ENCODE measurements around the gene DOCK3.
"Not testable (repeated sequence)": the region's sequence is repeated elsewhere in the genome, so short reads cannot be mapped to it uniquely, and the experiment has no call there.

The DOCK3 gene

DNA sequence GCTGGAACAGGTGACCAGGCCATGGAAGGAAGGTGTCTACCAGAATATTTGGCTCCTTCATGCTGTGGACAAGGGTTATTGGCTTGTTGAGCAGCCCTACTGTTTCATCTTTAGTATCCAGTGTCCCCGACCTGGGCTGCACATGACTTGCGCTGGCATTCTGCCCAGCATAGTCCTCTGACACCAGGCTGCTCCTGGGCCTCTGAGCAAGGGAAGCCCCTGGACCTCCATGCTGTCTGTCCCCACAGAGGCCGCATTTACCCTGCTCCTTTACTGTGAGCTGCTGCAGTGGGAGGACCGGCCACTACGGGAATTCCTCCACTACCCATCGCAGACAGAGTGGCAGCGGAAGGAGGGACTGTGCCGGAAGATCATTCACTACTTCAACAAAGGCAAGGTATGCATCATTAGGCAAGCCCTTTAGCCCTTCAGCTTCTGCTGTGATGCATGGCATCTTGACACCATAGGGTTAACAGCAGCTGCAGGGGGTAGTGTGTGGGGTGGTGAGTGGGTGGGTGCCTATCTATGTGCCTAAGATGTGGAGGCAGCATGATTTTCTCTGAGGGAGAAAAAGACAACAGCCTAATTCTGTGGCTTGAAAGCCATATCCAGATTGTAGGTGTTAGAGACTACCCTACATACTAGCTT lies 666.4 kb downstream of the DOCK3 start:
- no peak for DNase-seq

DNA sequence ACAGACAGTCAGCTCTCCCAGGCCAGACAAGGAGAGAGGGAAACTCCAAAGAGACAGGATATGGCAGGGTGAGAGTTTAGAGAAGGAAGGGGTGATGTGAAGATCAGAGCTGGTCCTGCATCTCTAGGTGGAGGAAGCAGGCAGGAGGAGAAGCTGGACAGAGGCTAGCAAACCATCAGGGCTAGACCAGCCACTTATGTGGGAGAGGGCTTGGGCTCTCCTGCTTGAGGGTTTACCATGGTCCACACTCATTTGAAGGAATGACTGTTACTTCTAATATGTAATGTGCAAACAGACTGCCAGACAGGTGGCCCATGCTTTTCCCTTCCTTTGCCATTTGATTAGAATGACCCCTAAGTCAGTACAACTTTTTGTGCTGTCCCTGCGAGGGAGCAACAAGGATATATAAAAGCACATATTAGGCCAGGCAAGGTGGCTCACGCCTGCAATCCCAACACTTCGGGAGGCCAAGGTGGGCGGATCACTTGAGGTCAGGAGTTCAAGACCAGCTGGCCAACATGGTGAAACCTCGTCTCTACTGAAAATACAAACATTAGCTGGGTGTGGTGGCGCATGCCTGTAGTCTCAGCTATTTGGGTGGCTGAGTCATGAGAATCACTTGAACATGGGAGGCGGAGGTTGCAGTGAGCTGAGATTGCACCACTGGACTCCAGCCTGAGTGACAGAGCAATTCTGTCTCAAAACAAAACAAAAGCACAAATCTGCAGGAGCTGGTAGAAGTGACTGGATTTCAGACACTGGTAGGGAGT lies 669.4 kb downstream of the DOCK3 start:
- no peak for DNase-seq

DNA sequence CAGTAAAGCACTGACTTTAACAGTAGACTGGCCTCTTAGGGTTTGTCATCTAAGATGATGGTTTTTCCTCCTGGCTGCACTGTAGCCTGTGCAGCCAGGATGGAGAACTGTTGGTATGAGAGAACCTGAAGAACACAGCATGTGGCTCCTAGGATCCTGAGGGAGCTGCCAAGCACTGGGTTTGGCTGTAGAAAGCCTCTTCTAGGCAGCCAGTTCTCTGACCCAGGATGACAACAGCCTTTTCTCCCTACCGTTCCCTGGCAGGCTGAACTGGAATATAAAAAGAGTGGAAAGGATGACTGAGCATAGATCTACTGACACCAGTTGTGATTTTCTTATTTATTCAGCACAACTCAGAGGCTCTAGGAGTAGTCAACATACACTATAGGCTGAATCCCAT lies 676.0 kb downstream of the DOCK3 start:
- no peak for DNase-seq

DNA sequence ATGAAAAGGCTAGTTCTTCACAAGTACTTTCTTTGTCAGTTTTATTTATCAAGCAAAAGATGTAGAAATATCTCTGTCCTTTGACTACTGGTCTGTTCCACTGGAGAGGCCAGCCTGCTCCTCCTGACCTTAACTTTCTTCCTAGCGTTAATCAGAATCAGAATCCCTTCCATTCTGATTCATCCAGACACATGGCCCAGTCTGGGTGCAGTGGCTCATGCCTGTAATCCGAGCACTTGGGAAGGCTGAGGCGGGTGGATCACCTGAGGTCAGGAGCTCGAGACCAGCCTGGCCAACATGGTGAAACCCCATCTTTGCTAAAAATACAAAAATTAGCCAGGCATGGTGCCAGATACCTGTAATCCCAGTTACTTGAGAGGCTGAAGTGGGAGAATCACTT lies 678.4 kb downstream of the DOCK3 start:
- no peak for DNase-seq

DNA sequence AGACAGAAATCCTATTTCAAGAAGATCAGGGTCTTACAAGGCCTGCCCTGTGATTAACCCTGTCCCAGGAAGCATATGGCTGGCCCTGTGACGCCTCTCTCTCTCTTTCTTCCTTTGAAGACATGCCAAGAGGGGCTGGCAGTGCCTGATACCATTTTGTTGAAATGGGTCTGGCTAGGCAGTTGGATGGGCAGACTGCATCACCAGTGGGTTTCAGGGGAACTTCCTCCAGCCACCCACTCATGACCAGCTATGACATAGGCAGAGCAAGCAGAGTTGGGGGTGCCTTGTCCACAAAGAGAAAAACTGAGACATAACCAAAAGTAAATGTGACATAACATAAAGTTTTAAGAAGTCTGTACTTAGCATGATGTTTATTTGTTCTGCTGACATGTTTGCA lies 679.0 kb downstream of the DOCK3 start:
- no peak for DNase-seq

DNA sequence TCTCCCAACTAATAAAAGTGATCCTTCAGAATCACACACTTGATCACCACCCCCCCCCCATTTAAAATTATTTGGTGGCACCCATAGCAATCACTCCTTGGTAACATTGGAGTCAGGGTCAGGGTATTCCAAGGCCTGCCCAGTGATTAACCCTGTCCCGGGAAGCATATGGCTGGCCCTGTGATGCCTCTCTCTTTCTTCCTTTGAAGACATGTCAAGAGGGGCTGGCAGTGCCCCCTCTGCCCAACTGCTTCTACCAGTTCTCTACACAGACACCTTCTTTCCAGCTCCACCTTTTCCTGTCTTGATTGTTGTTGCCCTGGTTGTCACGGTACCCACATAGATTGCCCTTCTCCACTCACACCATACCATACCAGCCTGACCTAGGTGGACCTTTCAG lies 679.4 kb downstream of the DOCK3 start:
- DNase-seq: no peak

DNA sequence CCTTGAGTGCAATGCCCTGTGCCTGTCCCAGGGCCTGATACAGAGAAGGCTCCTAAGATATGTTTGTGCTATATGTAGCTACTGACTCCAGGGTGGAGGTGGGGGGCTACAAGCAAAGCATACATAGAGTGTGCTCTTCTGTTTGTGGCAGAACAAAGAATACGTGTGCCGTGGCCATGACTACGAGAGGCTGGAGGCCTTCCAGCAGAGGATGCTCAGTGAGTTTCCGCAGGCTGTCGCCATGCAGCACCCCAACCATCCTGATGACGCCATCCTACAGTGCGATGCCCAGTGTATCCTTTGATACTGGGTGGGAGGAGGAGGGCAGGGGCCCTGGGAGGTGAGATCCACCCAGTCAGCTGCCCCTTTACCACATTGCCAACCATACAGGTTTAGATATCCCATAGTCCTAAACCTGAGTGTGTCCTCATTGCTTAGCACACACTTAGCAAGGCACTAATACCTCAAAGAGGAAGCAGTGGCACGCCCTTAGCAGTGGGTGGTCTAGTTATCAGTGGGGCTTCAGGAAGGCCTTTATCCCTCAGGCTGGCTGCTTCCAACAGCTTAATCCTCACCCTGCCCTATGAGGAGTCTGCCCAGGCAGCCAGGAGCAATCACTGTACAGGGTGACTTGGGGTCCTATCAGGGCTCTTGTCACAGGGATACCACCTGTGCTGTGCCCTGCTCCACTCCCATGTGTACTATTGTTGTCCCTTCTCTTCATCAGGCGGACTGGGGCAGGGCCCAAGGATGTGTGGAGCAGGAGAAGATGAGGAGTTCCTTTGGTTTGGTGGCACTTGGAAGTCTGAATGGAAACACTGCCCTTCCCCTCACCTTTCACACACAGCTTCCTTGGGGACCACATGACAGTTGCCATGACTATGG lies 680.2 kb downstream of the DOCK3 start:
- no peak for DNase-seq

DNA sequence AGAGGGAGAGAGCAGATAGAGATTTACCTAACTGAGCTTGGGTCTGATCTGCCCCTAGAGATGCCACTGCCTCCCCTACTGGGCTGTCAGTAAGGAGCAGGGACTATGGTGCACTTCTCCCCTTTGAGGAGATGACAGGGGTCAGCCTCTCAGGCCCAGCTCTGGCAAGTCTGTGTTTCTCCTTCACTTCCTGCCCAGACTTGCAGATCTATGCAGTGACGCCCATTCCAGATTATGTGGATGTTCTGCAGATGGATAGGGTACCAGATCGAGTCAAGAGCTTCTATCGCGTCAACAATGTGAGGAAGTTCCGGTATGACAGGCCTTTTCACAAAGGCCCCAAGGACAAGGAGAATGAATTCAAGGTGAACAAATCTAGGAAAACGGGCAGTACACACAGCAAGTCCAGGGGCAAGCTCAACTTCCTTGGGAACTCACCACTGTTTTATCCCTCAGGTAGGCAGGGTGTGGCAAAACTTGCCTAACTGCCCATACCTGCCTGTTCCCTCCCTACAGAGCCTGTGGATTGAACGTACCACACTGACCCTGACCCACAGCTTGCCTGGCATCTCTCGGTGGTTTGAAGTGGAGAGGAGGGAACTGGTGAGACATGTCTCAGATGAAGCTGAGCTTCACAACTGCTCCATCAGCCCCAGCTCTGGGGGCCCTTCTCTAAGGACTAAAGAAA lies 681.3 kb downstream of the DOCK3 start:
- DNase-seq: no peak

DNA sequence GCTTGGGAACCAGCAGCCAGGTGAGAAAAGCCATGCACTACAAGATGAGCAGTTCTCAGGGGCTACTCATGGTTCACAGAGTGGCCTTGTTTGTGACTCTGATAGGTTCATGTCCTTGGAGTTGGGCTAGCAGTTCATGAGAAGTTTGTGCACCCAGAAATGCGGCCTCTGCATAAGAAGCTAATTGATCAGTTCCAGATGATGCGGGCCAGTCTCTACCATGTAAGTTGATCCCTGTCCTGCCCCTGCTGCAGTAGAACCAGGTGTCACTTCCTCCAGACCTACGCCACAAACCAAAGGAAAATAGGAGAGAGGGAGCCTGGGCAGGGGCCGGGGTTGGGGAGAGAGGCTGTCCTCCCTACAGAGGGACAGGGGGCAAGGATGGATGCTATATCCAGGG lies 683.1 kb downstream of the DOCK3 start:
- no peak for DNase-seq

DNA sequence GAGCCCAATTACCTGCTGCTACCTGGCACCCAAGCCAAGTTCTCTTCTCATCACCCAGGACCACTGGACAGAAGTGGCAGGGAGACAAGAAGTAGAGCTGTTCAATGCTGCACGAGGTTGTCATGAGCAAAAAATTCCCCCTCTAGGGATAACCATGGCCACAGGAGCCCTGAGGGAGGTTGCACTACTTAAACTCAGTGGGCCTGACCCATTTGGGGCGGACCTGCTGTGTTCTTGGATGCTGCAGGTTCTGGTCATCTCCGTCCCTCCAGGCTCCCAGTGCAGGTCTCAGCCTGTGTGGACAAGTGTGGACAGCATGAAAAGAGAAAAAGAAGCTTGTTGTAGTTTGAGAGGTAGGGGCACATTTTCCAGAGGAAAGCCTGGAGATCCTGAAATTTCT lies 684.3 kb downstream of the DOCK3 start:
- DNase-seq: no peak

DNA sequence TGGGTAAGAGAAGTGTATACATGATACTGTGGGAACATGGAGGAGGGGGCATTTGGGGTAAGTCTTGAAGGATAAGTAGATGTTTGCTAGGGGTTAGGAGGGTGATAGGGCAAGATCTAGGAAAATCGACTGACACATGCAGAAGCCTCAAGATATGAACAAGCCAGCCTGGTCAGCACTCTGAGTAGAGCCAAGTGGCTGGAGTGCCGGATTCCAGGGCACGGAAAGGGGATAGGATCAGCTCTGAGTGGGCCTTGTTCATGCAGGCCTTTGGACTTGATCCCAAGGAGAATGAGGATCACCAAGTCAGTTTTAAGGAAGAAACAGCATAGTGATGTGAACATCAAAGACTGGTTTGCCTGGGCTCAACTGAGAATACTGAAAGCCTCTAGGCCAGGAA lies 686.1 kb downstream of the DOCK3 start:
- DNase-seq: no peak

DNA sequence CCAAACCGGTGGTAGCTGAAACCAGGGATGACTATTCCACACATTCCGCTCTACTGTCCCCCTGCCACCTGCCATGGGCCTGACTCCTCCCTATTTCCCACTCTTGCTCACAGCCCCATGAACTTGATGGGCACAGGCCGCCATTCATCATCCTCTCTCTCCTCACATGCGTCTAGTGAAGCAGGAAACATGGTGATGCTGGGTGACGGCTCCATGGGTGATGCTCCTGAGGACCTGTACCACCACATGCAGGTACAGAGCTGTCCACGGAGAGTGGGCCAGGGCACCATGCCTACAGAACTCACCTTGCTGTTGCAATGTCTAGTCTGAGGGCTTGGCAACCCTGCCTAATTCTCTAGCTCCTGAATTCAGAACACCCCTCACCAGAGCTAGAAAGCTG lies 687.0 kb downstream of the DOCK3 start:
- no peak for DNase-seq

DNA sequence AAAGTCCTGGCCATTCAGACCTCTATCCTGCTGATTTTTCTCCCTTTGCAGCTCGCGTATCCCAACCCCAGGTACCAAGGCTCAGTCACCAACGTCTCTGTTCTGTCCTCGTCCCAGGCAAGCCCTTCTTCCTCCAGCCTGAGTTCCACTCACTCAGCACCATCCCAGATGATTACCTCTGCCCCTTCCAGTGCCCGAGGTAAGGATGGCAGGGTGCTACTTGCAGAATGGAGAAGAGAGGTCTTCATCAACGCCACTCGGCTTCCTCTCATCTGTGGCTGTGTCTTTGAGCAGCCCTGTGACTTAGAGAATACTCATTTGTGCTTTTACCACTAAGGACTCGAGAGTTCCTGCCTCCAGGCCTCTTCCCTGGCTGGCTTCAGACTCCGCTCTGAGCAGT lies 687.7 kb downstream of the DOCK3 start:
- no peak for DNase-seq

DNA sequence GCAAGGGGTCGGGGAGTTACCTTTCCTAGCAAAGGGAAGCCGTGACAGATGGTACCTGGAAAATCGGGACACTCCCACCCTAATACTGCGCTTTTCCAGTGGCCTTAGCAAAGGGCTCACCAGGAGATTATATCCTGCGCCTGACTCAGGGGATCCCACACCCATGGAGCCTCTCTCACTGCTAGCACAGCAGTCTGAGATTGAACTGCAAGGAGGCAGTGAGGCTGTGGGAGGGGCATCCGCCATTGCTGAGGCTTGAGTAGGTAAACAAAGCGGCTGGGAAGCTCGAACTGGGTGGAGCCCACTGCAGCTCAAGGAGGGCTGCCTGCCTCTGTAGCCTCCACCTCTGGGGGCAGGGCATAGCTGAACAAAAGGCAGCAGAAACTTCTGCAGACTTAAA lies 693.5 kb downstream of the DOCK3 start:
- not testable (repeated sequence) for DNase-seq

DNA sequence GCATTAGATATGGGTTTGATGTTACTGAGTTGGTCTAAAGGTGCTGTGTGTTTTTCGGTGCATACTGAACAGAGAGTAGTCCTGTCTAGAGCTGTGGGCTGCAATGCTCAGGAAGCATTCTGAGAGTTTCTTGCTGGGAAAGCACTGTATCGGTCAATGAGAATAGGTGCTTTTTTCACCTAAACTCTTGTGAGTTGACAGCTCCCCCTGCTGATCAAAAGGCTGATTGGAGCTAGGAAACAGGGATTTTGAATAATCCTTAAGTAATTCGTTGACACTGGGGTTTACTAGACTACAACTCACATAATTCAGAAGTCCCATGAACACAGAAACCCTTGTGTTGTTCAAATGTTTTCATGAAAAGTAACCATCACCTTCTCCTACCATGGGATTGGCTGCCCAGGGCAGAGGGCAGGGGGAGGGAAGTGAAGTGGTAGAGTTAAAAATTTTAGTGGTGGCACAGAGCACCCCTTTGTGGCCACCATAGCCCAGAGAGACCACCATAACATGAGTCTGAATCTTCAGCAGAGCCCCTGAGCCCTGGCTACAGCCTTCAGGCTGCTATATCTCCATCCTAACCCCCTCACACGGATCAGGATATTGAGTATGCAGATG lies 697.3 kb downstream of the DOCK3 start:
- peak; percentile 38 to 70 for DNase-seq

DNA sequence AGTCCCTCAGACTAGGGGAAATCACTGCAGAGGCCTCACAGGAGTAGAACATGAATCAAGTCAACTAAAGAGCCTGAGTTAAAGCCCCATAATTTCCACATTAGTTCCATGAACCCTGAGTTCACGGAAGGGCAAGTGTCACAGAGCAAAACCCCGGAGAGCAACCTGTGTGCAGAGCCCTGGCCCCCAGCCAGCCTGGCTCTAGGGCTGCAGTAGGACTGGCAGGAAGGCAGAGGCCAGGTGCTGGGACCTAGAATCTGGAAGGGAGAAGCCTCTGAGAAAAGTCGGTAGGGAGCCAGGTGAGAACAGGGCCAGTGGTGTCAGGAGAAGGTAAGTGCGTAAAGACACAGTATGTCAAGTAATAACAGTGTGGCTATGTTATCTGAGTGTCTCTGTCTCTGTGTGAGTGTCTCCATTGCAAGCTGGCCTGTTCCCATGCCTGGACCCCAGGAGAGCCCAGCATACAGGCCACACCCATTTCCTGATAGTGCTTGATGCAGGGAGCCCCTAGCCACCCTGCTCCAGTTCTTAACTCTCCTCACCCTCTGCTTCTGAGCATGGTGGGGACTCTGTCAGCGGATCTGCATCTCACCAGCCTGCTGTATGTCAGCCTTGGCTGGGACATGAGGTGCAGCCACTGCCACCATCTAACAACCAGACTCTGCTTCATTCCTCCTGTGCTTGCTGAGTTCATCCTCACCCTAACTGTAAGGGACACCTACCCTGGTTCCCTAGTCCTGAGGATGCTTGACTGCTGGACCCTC lies 699.1 kb downstream of the DOCK3 start:
- DNase-seq: no peak

DNA sequence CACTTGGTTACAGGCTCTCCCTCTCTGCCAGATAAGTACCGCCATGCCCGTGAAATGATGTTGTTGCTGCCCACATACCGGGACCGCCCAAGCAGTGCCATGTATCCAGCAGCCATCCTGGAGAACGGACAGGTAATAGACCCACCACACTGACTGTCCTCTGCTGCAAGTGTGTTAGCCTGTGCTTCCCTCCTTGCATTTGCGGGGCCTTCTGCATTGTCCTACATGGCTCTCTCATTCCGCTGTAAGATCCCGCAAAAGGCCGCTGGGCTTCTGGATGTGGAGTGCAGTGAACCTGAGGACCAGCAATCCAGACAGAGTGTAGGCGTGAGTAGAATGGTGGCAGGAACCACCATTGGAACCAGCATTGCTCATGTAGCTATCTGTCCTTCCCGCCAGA lies 699.7 kb downstream of the DOCK3 start:
- DNase-seq: no peak

DNA sequence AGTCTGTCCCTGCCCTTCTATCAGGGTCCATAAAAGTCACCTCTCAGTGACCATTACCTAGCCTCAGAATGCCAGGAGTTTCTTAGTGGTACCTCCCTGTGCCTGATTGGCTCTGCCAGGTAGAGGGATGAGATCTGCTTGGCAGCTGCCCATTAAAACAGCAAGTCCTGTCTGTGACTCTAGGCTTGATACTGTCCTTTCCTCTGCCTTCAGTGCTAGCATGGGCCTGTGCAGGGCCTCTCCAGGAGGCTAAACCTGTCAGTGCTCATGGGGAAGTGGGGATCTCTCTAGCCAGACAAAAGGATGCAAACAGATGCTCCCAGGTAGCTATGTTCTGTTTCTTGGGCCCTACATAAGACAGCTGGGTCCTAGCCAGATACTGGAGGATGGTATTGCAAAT lies 700.4 kb downstream of the DOCK3 start:
- DNase-seq: no peak

DNA sequence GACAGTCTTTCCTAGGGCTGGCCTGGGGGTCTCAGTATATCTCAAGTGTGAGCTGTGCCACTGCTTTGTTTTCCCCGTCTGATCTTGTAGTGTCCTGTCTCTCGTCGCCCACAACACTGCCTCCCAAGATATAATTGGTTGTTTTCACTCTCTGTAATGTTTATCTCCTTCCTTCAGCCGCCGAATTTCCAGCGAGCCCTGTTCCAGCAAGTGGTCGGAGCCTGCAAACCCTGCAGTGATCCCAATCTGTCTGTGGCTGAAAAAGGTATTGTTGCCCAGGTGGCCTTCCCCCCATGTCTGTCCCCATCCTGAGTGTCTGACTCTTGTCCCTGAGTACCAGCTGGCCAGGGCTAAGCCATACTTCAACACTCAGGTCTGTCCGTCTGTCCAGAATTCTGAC lies 700.8 kb downstream of the DOCK3 start:
- no peak for DNase-seq

DNA sequence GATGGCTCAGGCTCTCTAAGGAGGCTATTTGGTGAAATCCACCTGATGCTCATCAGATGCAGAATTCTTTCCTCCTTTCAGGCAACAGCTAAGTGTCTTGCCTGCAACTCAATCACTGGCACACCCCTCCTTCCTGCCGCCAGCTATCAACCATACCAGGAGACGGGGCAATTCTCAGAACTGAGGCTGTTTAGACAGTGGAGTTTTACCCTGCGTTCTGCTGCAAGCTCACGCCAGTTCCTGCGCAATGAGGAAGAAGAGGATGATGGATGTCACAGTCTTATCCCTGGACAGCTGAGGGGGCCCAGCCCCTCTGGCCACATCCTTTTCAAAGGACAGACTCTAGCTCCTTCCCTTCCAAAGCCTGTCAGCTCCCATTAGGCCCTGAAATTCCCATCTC lies 703.3 kb downstream of the DOCK3 start:
- DNase-seq: no peak

DNA sequence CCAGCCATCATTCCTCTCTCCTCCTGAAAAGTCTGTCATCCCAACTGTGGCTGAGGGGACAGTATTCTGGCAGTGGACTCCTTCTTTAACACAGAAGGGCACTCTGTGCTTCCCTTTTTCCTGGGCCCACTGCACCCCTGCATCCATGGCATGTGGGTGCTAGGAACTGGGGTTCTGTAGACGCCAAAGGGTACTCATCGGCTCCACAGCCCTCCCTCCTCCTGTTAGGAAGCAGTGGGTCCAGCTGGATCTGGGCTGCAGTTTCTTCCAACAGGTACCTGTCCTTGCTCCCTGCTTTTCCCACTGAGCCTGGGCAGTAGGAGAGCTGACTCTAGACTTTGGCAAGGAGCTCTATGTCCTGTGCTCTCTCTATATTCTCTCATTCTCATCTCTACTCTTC lies 704.0 kb downstream of the DOCK3 start:
- no peak for DNase-seq

DNA sequence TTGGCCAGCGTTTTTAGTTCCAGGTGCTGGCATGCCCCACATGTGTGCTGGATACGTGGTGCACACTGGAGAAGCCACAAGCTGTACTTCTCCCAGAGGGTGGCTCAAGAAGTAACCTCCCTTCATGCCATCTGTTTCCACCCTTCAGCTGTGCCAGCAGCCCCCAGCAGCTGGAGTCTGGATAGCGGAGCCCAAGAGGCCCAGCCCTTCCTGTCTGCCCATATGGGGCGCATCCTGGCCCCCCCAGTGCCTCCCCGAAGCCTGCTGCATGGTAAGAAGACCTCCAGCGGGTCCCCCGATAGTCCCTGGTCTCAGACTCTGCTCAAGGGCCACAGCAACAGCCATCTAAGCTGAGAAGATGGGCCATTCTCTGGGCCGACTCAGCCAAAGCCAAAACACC lies 704.6 kb downstream of the DOCK3 start:
- no peak for DNase-seq
